Retinal pigment epithelial cell (primary cell): ENCODE results near the gene S100PBP.

ENCODE experiments used
- DNase-seq: peaks from one replicate; pipeline ENCODE4 v3.0.0-alpha.2; 2010; ENCODE audit warnings: low read depth
- H3K4me3 ChIP-seq: 2 replicates; pipeline ENCODE4 v1.5.1; 2011; ENCODE audit warnings: mild to moderate bottlenecking, low read length, control low read depth, moderate library complexity
- CTCF ChIP-seq: conservative IDR thresholded peaks from 2 replicates; pipeline ENCODE4 v1.5.1; 2011; ENCODE audit warnings: low read depth, low read length, control low read depth, inconsistent platforms

Gene S100PBP

GRCh38 chr1:32877211-32878110 lies 60.0 kb downstream of the S100PBP start:
- TF ChIP-seq CTCF, result no peak
- no peak for DNase-seq
- H3K4me3 ChIP-seq, result no peak overlapping the region

DNA sequence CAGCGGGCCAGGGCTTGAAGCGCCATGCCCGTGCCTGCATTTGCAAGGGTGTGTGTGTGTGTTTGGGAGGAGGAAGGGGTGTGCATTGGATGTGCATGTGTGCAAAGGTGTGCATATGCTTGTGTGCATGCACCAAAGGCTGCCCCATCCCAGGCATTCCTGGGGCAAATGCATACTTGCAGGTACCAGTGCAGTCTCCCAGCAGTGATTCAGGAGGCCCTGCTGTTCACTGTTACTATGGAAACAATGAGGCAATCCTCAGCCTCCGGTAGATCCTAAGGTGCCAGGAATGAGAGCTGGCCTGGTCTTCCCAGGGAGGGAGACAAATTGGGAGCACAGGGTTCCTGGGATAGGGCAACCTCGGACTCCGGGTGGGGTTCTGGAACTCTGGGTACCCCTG lies 60.7 kb downstream of the S100PBP start:
- no peak for DNase-seq
- no peak overlapping the region for H3K4me3 ChIP-seq
- TF ChIP-seq CTCF, result no peak

- TF ChIP-seq CTCF, result no peak
- no peak overlapping the region for H3K4me3 ChIP-seq
- no peak for DNase-seq
Measured at GRCh38 chr1:32878637-32879041, 61.2 kb downstream of the S100PBP start.

DNA sequence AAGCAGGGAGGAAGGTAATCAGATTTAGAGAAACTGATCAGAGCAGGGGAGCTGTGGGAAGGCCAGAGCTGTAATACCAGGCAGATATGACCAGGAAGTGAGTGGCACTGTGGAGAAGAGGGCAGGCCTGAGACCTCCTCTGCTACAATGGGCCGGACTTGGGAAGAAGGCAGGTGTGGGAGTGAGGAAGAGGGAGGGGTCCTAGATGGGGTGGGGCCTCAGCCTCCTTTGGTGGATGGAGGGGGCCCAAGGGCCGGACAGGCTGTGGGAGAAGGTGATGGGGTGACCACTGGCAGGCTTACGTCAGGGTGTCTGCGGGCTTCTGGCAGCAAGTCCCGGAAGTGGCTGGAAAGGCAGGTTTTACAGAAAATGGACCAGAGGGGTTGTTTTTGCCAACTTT lies 63.8 kb downstream of the S100PBP start:
- H3K4me3 ChIP-seq, result no peak overlapping the region
- TF ChIP-seq CTCF, result no peak
- no peak for DNase-seq

DNA sequence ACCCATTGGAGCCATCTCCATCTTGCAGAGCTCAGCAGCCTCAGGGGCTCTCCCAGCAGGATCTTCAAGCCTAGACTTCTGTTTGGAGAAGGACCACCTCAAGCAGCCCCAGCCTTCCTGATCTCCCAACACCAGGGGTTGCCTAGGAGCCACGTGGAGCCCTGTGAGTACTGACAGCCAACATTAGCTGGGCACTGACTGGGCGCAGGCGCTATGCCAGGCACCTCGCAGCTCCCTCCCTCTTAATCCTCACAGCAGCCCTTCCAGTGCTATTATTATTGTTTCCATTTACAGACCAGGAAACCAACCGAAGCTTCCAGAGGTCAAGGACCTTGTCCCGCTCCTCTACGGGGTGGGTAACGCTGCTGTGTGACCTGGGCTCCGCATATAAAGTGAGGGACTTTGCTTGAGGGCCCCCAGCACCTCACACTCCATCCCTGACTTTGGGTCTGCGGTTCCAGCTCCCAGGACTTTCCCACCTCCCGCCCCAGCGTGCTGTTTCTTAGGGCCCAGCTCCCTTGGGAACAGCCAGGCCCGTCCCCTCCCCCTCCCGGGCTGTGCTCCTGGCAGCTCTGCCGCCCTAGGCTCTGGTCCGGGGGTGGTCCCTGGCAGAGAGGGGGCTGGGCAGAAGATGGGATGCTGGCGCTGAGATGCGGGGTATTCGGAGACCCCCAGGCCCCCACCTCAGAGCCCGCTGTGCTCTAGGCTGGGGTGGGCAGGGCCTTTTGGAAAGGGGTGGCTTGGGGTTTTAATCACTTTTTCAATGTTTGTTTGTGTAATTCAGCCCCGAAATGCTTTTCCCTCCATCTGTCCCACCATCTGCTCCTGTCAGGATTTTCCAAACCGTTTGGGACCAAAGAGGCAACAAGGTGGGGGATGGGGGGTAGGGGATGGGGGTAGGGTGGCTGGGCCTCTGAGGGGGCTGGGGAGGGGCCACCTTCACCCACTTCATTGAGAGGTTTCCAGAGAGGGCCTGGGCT lies 64.7 kb downstream of the S100PBP start:
- no peak overlapping the region for H3K4me3 ChIP-seq
- no peak for DNase-seq
- TF ChIP-seq CTCF, result no peak

DNA sequence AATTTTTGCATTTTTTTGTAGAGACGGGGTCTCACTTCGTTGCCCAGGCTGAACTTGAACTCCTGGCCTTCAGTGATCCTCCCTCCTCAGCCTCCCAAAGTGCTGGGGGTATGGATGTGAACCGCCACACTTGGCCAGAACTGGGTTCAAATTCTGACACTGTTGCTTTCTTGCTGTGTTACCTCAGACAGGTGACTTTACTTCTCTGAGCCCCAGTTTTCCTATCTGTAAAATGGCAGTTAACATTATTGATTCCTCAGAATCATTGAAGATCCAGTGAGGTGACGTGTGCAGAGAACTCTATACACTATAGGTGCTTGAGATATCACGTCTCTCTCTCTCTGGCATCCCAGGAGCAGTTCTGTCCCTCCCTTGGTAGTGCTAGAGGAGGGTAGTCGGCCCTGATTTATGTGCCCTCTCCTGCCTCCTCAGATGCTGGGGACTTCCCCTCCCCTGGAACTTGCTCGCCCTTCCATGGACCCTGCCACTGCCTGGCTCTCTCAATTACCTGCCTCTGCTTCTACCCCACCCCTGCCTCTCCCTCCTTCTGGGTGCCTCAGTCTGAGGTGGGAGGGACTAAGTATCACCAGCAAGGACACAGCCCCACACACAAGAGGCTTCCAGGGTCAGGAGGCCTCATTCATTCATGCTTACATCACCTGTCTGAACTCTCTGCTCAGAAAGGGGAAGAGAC lies 66.0 kb downstream of the S100PBP start:
- TF ChIP-seq CTCF, result no peak
- no peak for DNase-seq

More for the DNA sequence above, 66.0 kb downstream of the S100PBP start:
- no peak overlapping the region for H3K4me3 ChIP-seq
